Measurements from ENCODE around the gene SIAH3. TPM values are rescaled to one million over a fixed set of nuclear protein-coding genes. Genes with fewer than 3 reads are reported as not detected.

The SIAH3 gene
- total and polyA plus RNA-seq, 8 donors, result 0.07 to 0.20 (median 0.11) TPM; not detected in 1

DNA sequence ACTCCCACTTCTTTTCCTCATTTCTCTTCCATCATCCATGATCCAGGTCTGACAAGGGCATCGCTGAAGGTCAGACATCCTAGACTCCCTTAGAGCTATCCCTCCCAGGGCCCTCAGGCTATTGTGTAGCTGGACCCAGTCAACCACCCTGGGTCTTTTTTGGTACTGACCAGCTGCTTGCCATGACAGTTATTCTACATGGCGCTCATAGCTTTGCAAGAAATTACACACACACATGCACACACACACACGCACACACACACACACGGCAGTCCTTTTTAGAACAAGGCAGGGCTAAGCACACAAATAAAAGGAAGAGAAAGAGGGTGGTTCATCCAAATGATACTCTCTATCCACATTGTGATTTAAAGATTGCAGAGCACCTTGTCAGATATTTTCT, 18.3 kb downstream of the SIAH3 start:
- H3K36me3 ChIP-seq, result no peaks in the 10 kb centered on the region
- H3K4me3 ChIP-seq, result no peak overlapping the region
- no peaks in the 10 kb centered on the region for H3K4me1 ChIP-seq
- no peaks in the 10 kb centered on the region for H3K9me3 ChIP-seq
- intact Hi-C loops (cut with DNase I), result no loop called here
- no peaks in the 10 kb centered on the region for H3K27me3 ChIP-seq
- ATAC-seq, result no peak
- no peak for DNase-seq
- TF ChIP-seq, protein P1, sequence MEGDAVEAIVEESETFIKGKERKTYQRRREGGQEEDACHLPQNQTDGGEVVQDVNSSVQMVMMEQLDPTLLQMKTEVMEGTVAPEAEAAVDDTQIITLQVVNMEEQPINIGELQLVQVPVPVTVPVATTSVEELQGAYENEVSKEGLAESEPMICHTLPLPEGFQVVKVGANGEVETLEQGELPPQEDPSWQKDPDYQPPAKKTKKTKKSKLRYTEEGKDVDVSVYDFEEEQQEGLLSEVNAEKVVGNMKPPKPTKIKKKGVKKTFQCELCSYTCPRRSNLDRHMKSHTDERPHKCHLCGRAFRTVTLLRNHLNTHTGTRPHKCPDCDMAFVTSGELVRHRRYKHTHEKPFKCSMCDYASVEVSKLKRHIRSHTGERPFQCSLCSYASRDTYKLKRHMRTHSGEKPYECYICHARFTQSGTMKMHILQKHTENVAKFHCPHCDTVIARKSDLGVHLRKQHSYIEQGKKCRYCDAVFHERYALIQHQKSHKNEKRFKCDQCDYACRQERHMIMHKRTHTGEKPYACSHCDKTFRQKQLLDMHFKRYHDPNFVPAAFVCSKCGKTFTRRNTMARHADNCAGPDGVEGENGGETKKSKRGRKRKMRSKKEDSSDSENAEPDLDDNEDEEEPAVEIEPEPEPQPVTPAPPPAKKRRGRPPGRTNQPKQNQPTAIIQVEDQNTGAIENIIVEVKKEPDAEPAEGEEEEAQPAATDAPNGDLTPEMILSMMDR (IDR thresholded peaks at IDR 0.05), result no peak
- H3K27ac ChIP-seq, result no peak overlapping the region

DNA sequence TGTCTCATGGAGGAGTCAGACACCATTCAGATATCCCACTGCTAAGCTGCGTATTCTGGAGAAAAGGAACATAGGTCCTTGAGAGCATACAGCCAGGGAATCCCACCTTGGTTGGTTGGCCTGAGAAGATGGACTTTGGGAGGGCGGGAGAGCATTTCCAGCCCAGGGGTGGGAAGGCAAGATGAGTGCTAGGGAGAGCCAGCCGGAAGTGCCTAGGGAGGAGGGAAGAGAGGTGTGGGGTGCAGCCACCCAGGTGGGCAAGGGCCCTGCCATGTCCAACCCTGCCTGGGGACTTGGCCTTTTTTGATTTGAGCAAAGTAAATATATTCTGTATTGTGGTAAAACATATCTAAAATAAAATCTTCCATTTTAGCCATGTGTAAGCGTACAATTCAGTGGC, 19.7 kb downstream of the SIAH3 start:
- ATAC-seq (no peak), DNase-seq (no peak)
- H3K4me3 ChIP-seq, result no peak overlapping the region
- H3K4me1 ChIP-seq, result no peaks in the 10 kb centered on the region
- no peaks in the 10 kb centered on the region for H3K9me3 ChIP-seq
- TF ChIP-seq, protein P1 (IDR thresholded peaks at IDR 0.05), result no peak
- H3K27ac ChIP-seq, result no peak overlapping the region
- no peaks in the 10 kb centered on the region for H3K27me3 ChIP-seq
- intact Hi-C loops (cut with DNase I), result no loop called here
- no peaks in the 10 kb centered on the region for H3K36me3 ChIP-seq

DNA sequence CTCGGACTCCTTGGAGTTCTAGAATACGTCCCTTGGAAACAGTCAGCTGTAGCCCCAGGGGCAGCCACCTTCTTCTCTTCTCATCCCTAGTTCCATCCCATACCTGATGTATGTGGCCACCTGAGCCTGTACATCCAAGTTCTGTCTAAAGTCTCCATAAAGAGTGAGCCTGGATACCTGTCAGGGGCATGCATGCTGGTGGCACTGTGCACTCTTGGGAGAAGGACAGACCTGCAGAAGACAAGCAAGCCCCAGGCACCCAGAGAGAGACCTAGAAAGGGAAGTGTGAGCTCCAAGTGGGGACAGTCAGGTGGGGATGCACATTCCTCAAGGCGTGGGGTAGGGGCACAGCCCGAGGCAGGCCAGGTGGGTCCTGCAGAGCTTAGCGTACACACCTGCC, 21.4 kb downstream of the SIAH3 start:
- Histone ChIP-seq H3K4me3 (no peak overlapping the region), H3K9me3 (no peaks in the 10 kb centered on the region), H3K27ac (no peak overlapping the region), H3K36me3 (no peaks in the 10 kb centered on the region), H3K4me1 (no peaks in the 10 kb centered on the region), H3K27me3 (no peaks in the 10 kb centered on the region)
- intact Hi-C loops (cut with DNase I), result no loop called here
- TF ChIP-seq, protein P1 (IDR thresholded peaks at IDR 0.05), result no peak
- ATAC-seq (no peak), DNase-seq (no peak)

DNA sequence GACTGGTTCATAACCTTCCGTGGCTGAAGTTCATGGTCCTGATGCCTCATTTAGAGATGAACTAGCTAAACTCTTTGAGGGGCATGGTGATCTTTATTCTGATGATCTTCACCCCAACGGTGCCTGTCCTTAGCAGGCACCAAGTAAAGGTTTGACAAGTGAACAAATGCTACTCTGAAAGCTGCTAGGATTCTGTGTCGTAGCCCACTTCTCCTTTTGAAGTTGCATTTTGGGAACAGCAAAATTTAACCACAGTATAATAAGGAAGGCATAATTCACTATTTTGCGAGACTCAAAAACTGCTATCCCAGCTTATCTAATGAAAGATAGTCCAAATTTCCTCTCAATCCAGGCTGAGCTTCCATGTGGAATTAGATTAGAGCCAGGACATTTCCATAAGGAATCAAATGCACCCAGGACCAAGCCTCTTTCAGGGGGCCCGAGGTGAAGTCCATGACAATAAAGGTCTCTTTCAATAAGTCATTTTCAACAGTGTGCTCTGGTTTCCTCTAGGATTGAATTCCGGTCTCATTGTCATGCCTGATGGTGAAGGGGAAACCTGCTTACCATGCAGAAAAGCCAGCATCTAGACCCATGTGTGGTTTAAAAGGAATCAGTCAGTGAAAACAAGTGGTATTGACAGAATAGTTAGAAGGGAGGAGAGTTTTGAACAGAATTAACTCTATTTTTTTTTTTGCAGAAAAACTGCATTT, 23.1 kb downstream of the SIAH3 start:
- TF ChIP-seq, protein P1 (IDR thresholded peaks at IDR 0.05), result no peak
- intact Hi-C loops (cut with DNase I), result no loop called here
- Histone ChIP-seq H3K27ac (no peak overlapping the region), H3K27me3 (no peaks in the 10 kb centered on the region), H3K36me3 (no peaks in the 10 kb centered on the region), H3K4me1 (no peaks in the 10 kb centered on the region), H3K9me3 (no peaks in the 10 kb centered on the region), H3K4me3 (no peak overlapping the region)
- DNase-seq (no peak), ATAC-seq (no peak)

DNA sequence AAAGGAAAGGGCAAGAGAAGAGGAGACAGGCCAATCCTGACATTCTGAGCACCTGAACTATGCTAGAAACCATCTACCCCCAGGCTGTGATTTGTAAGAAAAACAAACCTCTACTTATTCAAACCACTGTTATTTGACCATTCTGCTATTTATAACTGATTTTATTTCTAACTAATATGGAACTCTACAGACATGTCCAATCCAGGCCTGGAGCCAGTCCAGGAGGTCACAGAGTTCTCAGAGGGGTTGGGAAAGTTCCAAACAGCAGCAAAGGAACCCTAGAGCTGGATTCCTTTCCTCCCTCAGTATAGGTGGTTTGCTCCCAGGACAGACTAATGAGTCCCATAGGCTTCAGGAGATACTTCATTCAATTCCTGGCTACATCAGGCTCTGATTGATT, 24.2 kb downstream of the SIAH3 start:
- no peak overlapping the region for H3K27ac ChIP-seq
- H3K27me3 ChIP-seq, result no peaks in the 10 kb centered on the region
- no peak for DNase-seq
- H3K36me3 ChIP-seq, result no peaks in the 10 kb centered on the region
- no peaks in the 10 kb centered on the region for H3K4me1 ChIP-seq
- no peak for ATAC-seq
- TF ChIP-seq, protein P1 (IDR thresholded peaks at IDR 0.05), result no peak
- intact Hi-C loops (cut with DNase I), result no loop called here
- no peaks in the 10 kb centered on the region for H3K9me3 ChIP-seq
- H3K4me3 ChIP-seq, result no peak overlapping the region

Measured in left lung (tissue), 10 donors.